Measurements from ENCODE around the gene VAMP8. TPM values are rescaled to one million over a fixed set of nuclear protein-coding genes. Genes with fewer than 3 reads are reported as not detected.

The VAMP8 gene
- total and polyA plus RNA-seq, 10 of the 15 experiments (the other 5 are each of a cell fraction or from before 2014, with no cell fraction given) = 93.6 to 744 (median 217) TPM

DNA sequence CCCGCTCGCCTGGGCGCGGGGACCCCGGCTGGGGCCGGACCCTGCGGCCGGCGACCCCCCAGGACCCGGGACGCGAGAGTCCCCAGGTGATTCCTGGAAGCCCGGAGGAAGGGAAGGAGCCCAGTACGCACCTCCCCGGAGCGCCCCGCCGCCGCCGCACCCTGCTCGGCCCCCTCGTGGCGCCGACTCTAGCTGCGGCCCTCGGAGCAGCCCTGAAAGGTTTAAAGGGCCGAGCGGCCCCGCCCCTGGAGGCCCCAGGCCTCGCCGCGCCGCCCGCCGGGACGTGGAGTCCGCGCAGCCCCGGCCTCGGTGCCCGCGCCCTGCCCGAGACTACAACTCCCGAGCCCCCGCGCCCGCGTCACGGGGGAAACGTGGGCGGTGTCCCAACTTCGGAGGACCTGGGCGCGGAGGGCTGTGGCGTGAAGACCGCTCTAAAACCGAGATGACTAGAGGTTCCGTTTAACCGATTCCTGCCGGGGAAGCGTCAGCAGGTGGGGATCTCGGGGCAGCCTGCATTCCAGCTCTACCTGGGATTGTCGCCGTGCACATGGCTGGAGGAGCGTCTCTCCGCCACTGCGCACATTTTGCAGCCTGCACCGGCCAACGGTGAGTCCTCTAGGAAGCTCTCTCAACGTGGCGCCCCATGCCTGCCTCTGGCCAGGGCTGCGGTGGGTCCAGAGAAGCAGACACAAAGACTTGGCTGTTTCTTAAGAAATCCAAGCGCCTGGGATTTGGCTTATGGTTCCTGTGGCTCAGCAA lies 25.3 kb downstream of the VAMP8 start, which contains the start of gene TMEM150A (continued):
- TF ChIP-seq NFYB (IDR thresholded peaks at IDR 0.05; ENCODE audit: insufficient read depth, low read depth, low read length) = no peak
- no peak for TF ChIP-seq TCF7 (IDR thresholded peaks at IDR 0.05; ENCODE audit: borderline replicate concordance)
- TF ChIP-seq, protein P1, sequence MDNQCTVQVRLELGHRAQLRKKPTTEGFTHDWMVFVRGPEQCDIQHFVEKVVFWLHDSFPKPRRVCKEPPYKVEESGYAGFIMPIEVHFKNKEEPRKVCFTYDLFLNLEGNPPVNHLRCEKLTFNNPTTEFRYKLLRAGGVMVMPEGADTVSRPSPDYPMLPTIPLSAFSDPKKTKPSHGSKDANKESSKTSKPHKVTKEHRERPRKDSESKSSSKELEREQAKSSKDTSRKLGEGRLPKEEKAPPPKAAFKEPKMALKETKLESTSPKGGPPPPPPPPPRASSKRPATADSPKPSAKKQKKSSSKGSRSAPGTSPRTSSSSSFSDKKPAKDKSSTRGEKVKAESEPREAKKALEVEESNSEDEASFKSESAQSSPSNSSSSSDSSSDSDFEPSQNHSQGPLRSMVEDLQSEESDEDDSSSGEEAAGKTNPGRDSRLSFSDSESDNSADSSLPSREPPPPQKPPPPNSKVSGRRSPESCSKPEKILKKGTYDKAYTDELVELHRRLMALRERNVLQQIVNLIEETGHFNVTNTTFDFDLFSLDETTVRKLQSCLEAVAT (IDR thresholded peaks at IDR 0.05) = no peak
- TF ChIP-seq SIX5 (IDR thresholded peaks at IDR 0.05; ENCODE audit: low read depth, low read length, severe bottlenecking) = peak; percentile 90
- TF ChIP-seq, protein P2, sequence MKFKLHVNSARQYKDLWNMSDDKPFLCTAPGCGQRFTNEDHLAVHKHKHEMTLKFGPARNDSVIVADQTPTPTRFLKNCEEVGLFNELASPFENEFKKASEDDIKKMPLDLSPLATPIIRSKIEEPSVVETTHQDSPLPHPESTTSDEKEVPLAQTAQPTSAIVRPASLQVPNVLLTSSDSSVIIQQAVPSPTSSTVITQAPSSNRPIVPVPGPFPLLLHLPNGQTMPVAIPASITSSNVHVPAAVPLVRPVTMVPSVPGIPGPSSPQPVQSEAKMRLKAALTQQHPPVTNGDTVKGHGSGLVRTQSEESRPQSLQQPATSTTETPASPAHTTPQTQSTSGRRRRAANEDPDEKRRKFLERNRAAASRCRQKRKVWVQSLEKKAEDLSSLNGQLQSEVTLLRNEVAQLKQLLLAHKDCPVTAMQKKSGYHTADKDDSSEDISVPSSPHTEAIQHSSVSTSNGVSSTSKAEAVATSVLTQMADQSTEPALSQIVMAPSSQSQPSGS (IDR thresholded peaks at IDR 0.05; ENCODE audit: low read length) = no peak
- TF ChIP-seq ZZZ3 (IDR thresholded peaks at IDR 0.05; ENCODE audit: control insufficient read depth, insufficient read length, low read depth) = no peak
- TF ChIP-seq TCF3 (IDR thresholded peaks at IDR 0.05; ENCODE audit: borderline replicate concordance, insufficient read depth, low read depth, low read length) = 0 out of 2 replicates have a peak, but pooled peaks have one; percentile 16
- TF ChIP-seq SMAD5 (IDR thresholded peaks at IDR 0.05; ENCODE audit: low read depth) = no peak
- no peak for TF ChIP-seq HDGF (IDR thresholded peaks at IDR 0.05)
- no peak for TF ChIP-seq PAX8 (IDR thresholded peaks at IDR 0.05)
- no peak for TF ChIP-seq ZBED1 (IDR thresholded peaks at IDR 0.05; ENCODE audit: borderline replicate concordance)
- TF ChIP-seq CBX5 (IDR thresholded peaks at IDR 0.05; ENCODE audit: low read depth) = no peak
- TF ChIP-seq POU2F2 (IDR thresholded peaks at IDR 0.05; ENCODE audit: borderline replicate concordance, low read depth, low read length) = no peak
- TF ChIP-seq NFYA (IDR thresholded peaks at IDR 0.05; ENCODE audit: borderline replicate concordance, low read depth, low read length) = no peak
- TF ChIP-seq E2F8 (IDR thresholded peaks at IDR 0.05; ENCODE audit: low read depth, partially characterized antibody) = no peak
- peak; percentile 94 for TF ChIP-seq CREM (IDR thresholded peaks at IDR 0.05; ENCODE audit: low read depth)
- TF ChIP-seq KLF5 (IDR thresholded peaks at IDR 0.05; ENCODE audit: partially characterized antibody) = peak; percentile 69
- TF ChIP-seq, protein P3, sequence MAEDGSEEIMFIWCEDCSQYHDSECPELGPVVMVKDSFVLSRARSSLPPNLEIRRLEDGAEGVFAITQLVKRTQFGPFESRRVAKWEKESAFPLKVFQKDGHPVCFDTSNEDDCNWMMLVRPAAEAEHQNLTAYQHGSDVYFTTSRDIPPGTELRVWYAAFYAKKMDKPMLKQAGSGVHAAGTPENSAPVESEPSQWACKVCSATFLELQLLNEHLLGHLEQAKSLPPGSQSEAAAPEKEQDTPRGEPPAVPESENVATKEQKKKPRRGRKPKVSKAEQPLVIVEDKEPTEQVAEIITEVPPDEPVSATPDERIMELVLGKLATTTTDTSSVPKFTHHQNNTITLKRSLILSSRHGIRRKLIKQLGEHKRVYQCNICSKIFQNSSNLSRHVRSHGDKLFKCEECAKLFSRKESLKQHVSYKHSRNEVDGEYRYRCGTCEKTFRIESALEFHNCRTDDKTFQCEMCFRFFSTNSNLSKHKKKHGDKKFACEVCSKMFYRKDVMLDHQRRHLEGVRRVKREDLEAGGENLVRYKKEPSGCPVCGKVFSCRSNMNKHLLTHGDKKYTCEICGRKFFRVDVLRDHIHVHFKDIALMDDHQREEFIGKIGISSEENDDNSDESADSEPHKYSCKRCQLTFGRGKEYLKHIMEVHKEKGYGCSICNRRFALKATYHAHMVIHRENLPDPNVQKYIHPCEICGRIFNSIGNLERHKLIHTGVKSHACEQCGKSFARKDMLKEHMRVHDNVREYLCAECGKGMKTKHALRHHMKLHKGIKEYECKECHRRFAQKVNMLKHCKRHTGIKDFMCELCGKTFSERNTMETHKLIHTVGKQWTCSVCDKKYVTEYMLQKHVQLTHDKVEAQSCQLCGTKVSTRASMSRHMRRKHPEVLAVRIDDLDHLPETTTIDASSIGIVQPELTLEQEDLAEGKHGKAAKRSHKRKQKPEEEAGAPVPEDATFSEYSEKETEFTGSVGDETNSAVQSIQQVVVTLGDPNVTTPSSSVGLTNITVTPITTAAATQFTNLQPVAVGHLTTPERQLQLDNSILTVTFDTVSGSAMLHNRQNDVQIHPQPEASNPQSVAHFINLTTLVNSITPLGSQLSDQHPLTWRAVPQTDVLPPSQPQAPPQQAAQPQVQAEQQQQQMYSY (CRISPR knock-in tag; IDR thresholded peaks at IDR 0.05) = no peak
- TF ChIP-seq POLR2AphosphoS2 (IDR thresholded peaks at IDR 0.05; ENCODE audit: low read depth, low read length) = no peak; the same call in 1 of the 2 replicates
- no peak; the same call in 1 of the 2 replicates for TF ChIP-seq RUNX3 (IDR thresholded peaks at IDR 0.05; ENCODE audit: low read length)
- TF ChIP-seq SREBF1 (IDR thresholded peaks at IDR 0.05; ENCODE audit: low read length) = 0 out of 2 replicates have a peak, but pooled peaks have one; percentile 22
- TF ChIP-seq POLR2AphosphoS5 (IDR thresholded peaks at IDR 0.05; ENCODE audit: low read length) = peak; percentile 41; the same call in 1 of the 2 replicates

Data from GM12878 (cell line).